Neural cell (in vitro differentiated cells): ENCODE results near the gene HSBP1. TPM values are rescaled to one million over a fixed set of nuclear protein-coding genes. Genes with fewer than 3 reads are reported as not detected.

ENCODE experiments used
- H2AFZ ChIP-seq: fragments of 200-600, 300-800 bp; sonication (generic), shearing (Covaris generic); 2 replicates; pipeline ENCODE4 v1.6.0; 2014; ENCODE audit warnings: low read depth, mild to moderate bottlenecking, antibody characterized with exemption, low read length, moderate library complexity
- H3F3A ChIP-seq: fragments of 200-600 bp; shearing (Covaris generic); 2 replicates; pipeline ENCODE4 v1.6.1; 2016; ENCODE audit warnings: mild to moderate bottlenecking, moderate library complexity, mixed read lengths, antibody characterized with exemption, low read length; ENCODE audit not compliant: insufficient read depth, poor library complexity, severe bottlenecking
- H3K27ac ChIP-seq: fragments of 200-600, 300-800 bp; sonication (generic), shearing (Covaris generic); 2 replicates; pipeline ENCODE4 v1.5.1; 2014; ENCODE audit warnings: mild to moderate bottlenecking, low read length, moderate library complexity
- H3K27me3 ChIP-seq: fragments of 300-800, 200-600 bp; sonication (generic), shearing (Covaris generic); 2 replicates; pipeline ENCODE4 v1.6.0; 2014; ENCODE audit warnings: mild to moderate bottlenecking, low read depth, low read length, moderate library complexity; ENCODE audit not compliant: insufficient read depth
- H3K36me3 ChIP-seq: fragments of 300-800, 200-600 bp; sonication (generic), shearing (Covaris generic); 2 replicates; pipeline ENCODE4 v1.5.1; 2014; ENCODE audit warnings: mild to moderate bottlenecking, antibody characterized with exemption, low read length, moderate library complexity; ENCODE audit not compliant: insufficient read depth
- H3K4me2 ChIP-seq: fragments of 300-800, 200-600 bp; sonication (generic), shearing (Covaris generic); 2 replicates; pipeline ENCODE4 v1.6.0; 2014; ENCODE audit warnings: mild to moderate bottlenecking, low read length
- H3K4me3 ChIP-seq: fragments of 300-800, 200-600 bp; sonication (generic), shearing (Covaris generic); 2 replicates; pipeline ENCODE4 v1.5.1; 2014; ENCODE audit warnings: mild to moderate bottlenecking, low read length, moderate library complexity
- H3K79me2 ChIP-seq: fragments of 200-600 bp; shearing (Covaris generic); replicated peaks from 2 replicates; pipeline ENCODE4 v1.6.0; 2014; ENCODE audit warnings: mild to moderate bottlenecking, low read length, moderate library complexity; ENCODE audit not compliant: insufficient read depth
- H3K9ac ChIP-seq: fragments of 300-800, 200-600 bp; sonication (generic), shearing (Covaris generic); 2 replicates; pipeline ENCODE4 v1.6.1; 2016; ENCODE audit warnings: mild to moderate bottlenecking, low read length, mixed read lengths
- H3K9me2 ChIP-seq: fragments of 200-600 bp; shearing (Covaris generic); 2 replicates; pipeline ENCODE4 v1.6.1; 2016; ENCODE audit warnings: mild to moderate bottlenecking, low read length, mixed read lengths; ENCODE audit not compliant: insufficient read depth
- H3K9me3 ChIP-seq: fragments of 200-600, 300-800 bp; sonication (generic), shearing (Covaris generic); 2 replicates; pipeline ENCODE4 v1.6.1; 2016; ENCODE audit warnings: mild to moderate bottlenecking, mixed run types, low read length, moderate library complexity, mixed read lengths
- H4K20me1 ChIP-seq: fragments of 200-600 bp; shearing (Covaris generic); 2 replicates; pipeline ENCODE4 v1.6.1; 2016; ENCODE audit warnings: mild to moderate bottlenecking, mixed run types; ENCODE audit not compliant: insufficient read depth
- EP300 ChIP-seq: fragments of 450-650 bp; conservative IDR thresholded peaks from 2 replicates; pipeline ENCODE4 v1.6.1; 2014; ENCODE audit warnings: antibody characterized with exemption, mild to moderate bottlenecking, moderate library complexity; ENCODE audit not compliant: poor library complexity, severe bottlenecking
- EZH2 ChIP-seq: fragments of 200-600, 300-800 bp; shearing (Covaris generic), sonication (generic); IDR thresholded peaks from 2 replicates; pipeline ENCODE4 v1.6.1; 2014; ENCODE audit warnings: antibody characterized with exemption, low read length, borderline replicate concordance, mild to moderate bottlenecking; ENCODE audit not compliant: insufficient read depth, poor library complexity, severe bottlenecking
- MXI1 ChIP-seq: fragments of 450-650 bp; conservative IDR thresholded peaks from 2 replicates; pipeline ENCODE4 v1.6.1; 2014; ENCODE audit warnings: antibody characterized with exemption, mild to moderate bottlenecking; ENCODE audit not compliant: poor library complexity, severe bottlenecking
- POLR2AphosphoS5 ChIP-seq: IDR thresholded peaks from 2 replicates; pipeline ENCODE4 v1.6.1; 2012
- RAD21 ChIP-seq: fragments of 450-650 bp; conservative IDR thresholded peaks from 2 replicates; pipeline ENCODE4 v1.6.1; 2014; ENCODE audit warnings: antibody characterized with exemption, mild to moderate bottlenecking, moderate library complexity
- SMC3 ChIP-seq: fragments of 450-650 bp; conservative IDR thresholded peaks from 2 replicates; pipeline ENCODE4 v1.6.1; 2014; ENCODE audit warnings: antibody characterized with exemption, mild to moderate bottlenecking, moderate library complexity; ENCODE audit not compliant: poor library complexity
- TAF1 ChIP-seq: IDR thresholded peaks from 2 replicates; pipeline ENCODE4 v1.6.1; 2012; ENCODE audit warnings: low read depth
- polyA plus RNA-seq: library from polyadenylated mRNA; depleted of rRNA; stranded (reverse); fragments of >200 nt; gene quantifications from 2 replicates; pipeline ENCODE4 v1.2.3, GENCODE V29; 2014
- TF ChIP-seq, protein P1 (sequence below): IDR thresholded peaks from 2 replicates; pipeline ENCODE4 v1.6.1; 2012; ENCODE audit warnings: borderline replicate concordance
- TF ChIP-seq, protein P2 (sequence below): fragments of 450-650 bp; IDR thresholded peaks from 2 replicates; pipeline ENCODE4 v1.5.1; 2014; ENCODE audit warnings: antibody characterized with exemption, mild to moderate bottlenecking, moderate library complexity; ENCODE audit not compliant: poor library complexity, severe bottlenecking

HSBP1 gene
- polyA plus RNA-seq, 1 donor from 2014 or later = 158 TPM

GRCh38 chr16:83850947-83851346 is 43.2 kb downstream of the HSBP1 start:
- no peak for TF ChIP-seq SMC3
- no peak for TF ChIP-seq TAF1
- H3K36me3 ChIP-seq = no peaks in the 10 kb centered on the region
- H4K20me1 ChIP-seq = no peaks in the 10 kb centered on the region
- H3K4me2 ChIP-seq = no peak overlapping the region
- no peak overlapping the region for H3K9ac ChIP-seq
- H3K27me3 ChIP-seq = no peaks in the 10 kb centered on the region
- no peak overlapping the region for H3K27ac ChIP-seq
- no peaks in the 10 kb centered on the region for H3F3A ChIP-seq
- H3K4me3 ChIP-seq = no peak overlapping the region
- no peaks in the 10 kb centered on the region for H3K79me2 ChIP-seq
- no peak overlapping the region for H2AFZ ChIP-seq
- H3K9me2 ChIP-seq = no peaks in the 10 kb centered on the region
- no peaks in the 10 kb centered on the region for H3K9me3 ChIP-seq

GRCh38 chr16:83851473-83851872 is 43.7 kb downstream of the HSBP1 start:
- H3K27ac ChIP-seq = no peak overlapping the region
- no peak overlapping the region for H3K4me3 ChIP-seq
- H3K4me2 ChIP-seq = no peak overlapping the region
- H4K20me1 ChIP-seq = no peaks in the 10 kb centered on the region
- no peaks in the 10 kb centered on the region for H3K27me3 ChIP-seq
- H3K36me3 ChIP-seq = no peaks in the 10 kb centered on the region
- no peak overlapping the region for H2AFZ ChIP-seq
- no peaks in the 10 kb centered on the region for H3K9me2 ChIP-seq
- H3K9ac ChIP-seq = no peak overlapping the region
- H3F3A ChIP-seq = no peaks in the 10 kb centered on the region
- TF ChIP-seq EP300 (no peak), TAF1 (no peak), SMC3 (no peak), POLR2AphosphoS5 (no peak), EZH2 (no peak), RAD21 (no peak)
- TF ChIP-seq, protein P1, sequence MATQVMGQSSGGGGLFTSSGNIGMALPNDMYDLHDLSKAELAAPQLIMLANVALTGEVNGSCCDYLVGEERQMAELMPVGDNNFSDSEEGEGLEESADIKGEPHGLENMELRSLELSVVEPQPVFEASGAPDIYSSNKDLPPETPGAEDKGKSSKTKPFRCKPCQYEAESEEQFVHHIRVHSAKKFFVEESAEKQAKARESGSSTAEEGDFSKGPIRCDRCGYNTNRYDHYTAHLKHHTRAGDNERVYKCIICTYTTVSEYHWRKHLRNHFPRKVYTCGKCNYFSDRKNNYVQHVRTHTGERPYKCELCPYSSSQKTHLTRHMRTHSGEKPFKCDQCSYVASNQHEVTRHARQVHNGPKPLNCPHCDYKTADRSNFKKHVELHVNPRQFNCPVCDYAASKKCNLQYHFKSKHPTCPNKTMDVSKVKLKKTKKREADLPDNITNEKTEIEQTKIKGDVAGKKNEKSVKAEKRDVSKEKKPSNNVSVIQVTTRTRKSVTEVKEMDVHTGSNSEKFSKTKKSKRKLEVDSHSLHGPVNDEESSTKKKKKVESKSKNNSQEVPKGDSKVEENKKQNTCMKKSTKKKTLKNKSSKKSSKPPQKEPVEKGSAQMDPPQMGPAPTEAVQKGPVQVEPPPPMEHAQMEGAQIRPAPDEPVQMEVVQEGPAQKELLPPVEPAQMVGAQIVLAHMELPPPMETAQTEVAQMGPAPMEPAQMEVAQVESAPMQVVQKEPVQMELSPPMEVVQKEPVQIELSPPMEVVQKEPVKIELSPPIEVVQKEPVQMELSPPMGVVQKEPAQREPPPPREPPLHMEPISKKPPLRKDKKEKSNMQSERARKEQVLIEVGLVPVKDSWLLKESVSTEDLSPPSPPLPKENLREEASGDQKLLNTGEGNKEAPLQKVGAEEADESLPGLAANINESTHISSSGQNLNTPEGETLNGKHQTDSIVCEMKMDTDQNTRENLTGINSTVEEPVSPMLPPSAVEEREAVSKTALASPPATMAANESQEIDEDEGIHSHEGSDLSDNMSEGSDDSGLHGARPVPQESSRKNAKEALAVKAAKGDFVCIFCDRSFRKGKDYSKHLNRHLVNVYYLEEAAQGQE = no peak
- H3K9me3 ChIP-seq = no peaks in the 10 kb centered on the region
- no peaks in the 10 kb centered on the region for H3K79me2 ChIP-seq

DNA sequence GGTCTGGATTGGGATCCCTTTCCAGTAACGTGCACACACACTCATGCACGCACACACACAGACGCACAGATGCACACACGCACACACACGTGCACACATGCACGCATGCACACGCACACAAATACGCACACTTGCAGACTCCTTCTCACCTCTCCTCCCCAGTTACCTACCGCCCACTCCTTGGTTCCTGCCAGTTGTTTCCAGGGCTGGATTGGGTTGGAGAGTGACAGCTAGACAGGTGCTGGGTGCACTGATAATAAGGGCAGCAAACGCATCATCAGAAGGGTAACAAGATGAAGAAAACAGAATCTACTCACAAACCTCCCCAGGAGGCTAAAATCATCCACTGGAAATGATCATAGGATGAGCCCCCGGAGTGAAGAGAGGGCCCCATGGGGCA is 45.0 kb downstream of the HSBP1 start:
- H3K4me2 ChIP-seq = no peak overlapping the region
- H4K20me1 ChIP-seq = no peaks in the 10 kb centered on the region
- no peak overlapping the region for H2AFZ ChIP-seq
- H3K79me2 ChIP-seq = no peaks in the 10 kb centered on the region
- no peaks in the 10 kb centered on the region for H3F3A ChIP-seq
- H3K27me3 ChIP-seq = no peaks in the 10 kb centered on the region
- H3K9ac ChIP-seq = no peak overlapping the region
- H3K36me3 ChIP-seq = no peaks in the 10 kb centered on the region
- no peak for TF ChIP-seq RAD21
- TF ChIP-seq EP300 = no peak
- no peak for TF ChIP-seq POLR2AphosphoS5
- TF ChIP-seq, protein P1 = no peak
- TF ChIP-seq MXI1 = no peak
- TF ChIP-seq, protein P2, sequence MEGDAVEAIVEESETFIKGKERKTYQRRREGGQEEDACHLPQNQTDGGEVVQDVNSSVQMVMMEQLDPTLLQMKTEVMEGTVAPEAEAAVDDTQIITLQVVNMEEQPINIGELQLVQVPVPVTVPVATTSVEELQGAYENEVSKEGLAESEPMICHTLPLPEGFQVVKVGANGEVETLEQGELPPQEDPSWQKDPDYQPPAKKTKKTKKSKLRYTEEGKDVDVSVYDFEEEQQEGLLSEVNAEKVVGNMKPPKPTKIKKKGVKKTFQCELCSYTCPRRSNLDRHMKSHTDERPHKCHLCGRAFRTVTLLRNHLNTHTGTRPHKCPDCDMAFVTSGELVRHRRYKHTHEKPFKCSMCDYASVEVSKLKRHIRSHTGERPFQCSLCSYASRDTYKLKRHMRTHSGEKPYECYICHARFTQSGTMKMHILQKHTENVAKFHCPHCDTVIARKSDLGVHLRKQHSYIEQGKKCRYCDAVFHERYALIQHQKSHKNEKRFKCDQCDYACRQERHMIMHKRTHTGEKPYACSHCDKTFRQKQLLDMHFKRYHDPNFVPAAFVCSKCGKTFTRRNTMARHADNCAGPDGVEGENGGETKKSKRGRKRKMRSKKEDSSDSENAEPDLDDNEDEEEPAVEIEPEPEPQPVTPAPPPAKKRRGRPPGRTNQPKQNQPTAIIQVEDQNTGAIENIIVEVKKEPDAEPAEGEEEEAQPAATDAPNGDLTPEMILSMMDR = no peak
- TF ChIP-seq EZH2 = no peak
- no peak for TF ChIP-seq SMC3
- no peak for TF ChIP-seq TAF1
- no peak overlapping the region for H3K27ac ChIP-seq
- no peaks in the 10 kb centered on the region for H3K9me2 ChIP-seq
- no peaks in the 10 kb centered on the region for H3K9me3 ChIP-seq
- H3K4me3 ChIP-seq = no peak overlapping the region
